Caco-2 (cell line): ENCODE results near the gene RTBDN. TPM values are rescaled to one million over a fixed set of nuclear protein-coding genes. Genes with fewer than 3 reads are reported as not detected.

Experiments used
- BruUV-seq: library from RNA; stranded (reverse); fragments of 400-500 nt; replicated peaks from 2 replicates; lab custom pipeline; 2021; lab: Mats Ljungman, UMichigan
- CTCF ChIA-PET: fragments of 300-600 bp; sonication (Branson Sonifier 250); formaldehyde crosslinking; loops from one replicate; lab custom pipeline; 2022; ENCODE audit warnings: antibody characterized with exemption; lab: Charles Lee
- POLR2A ChIA-PET: fragments of 300-600 bp; sonication (Branson Sonifier 250); formaldehyde crosslinking; loops from one replicate; lab custom pipeline; 2022; ENCODE audit warnings: antibody characterized with exemption; lab: Charles Lee
- DNase-seq, 2 experiments: peaks; one replicate each; pipeline versions ENCODE4 v3.0.0 to v3.0.0-alpha.2; 2020 to 2022
- H3K27me3 ChIP-seq: replicated peaks from 2 replicates; pipeline ENCODE4 v1.6.0; 2011; ENCODE audit warnings: low read length; ENCODE audit not compliant: control insufficient read depth, insufficient read depth
- H3K36me3 ChIP-seq: 2 replicates; pipeline ENCODE4 v1.5.1; 2011; ENCODE audit warnings: low read length; ENCODE audit not compliant: control insufficient read depth, insufficient read depth
- H3K4me1 ChIP-seq: fragments of 250-450 bp; sonication (Bioruptor Pico); 2 replicates; pipeline ENCODE4 v1.5.1; 2020; ENCODE audit warnings: mild to moderate bottlenecking
- H3K4me3 ChIP-seq: 2 replicates; pipeline ENCODE4 v1.5.1; 2011; ENCODE audit warnings: low read depth, mild to moderate bottlenecking, control low read depth, low read length
- H3K9me3 ChIP-seq: fragments of 250-450 bp; sonication (Bioruptor Pico); 2 replicates; pipeline ENCODE4 v1.5.1; 2020; ENCODE audit warnings: mild to moderate bottlenecking, moderate library complexity
- H3K27ac Mint-ChIP-seq: one replicate; pipeline ENCODE4 v1.8.0; 2022; ENCODE audit warnings: mixed read lengths; ENCODE audit not compliant: unreplicated experiment
- H3K27me3 Mint-ChIP-seq: one replicate; pipeline ENCODE4 v1.8.0; 2022; ENCODE audit warnings: mixed read lengths; ENCODE audit not compliant: insufficient read depth, unreplicated experiment
- H3K36me3 Mint-ChIP-seq: one replicate; pipeline ENCODE4 v1.8.0; 2022; ENCODE audit warnings: mild to moderate bottlenecking, mixed read lengths; ENCODE audit not compliant: insufficient read depth, unreplicated experiment
- H3K4me1 Mint-ChIP-seq: one replicate; pipeline ENCODE4 v1.8.0; 2022; ENCODE audit warnings: low read depth, mixed read lengths; ENCODE audit not compliant: unreplicated experiment
- H3K4me3 Mint-ChIP-seq: one replicate; pipeline ENCODE4 v1.8.0; 2022; ENCODE audit warnings: mild to moderate bottlenecking, moderate library complexity, mixed read lengths; ENCODE audit not compliant: unreplicated experiment
- H3K9me3 Mint-ChIP-seq: one replicate; pipeline ENCODE4 v1.8.0; 2022; ENCODE audit warnings: mixed read lengths; ENCODE audit not compliant: unreplicated experiment
- intact Hi-C: fragments of 100-400 bp; cut with micrococcal nuclease; formaldehyde crosslinking; loops from one replicate; pipeline ENCODE4 v1.10.0; 2022; ENCODE audit not compliant: unreplicated experiment
- total RNA-seq: library from RNA; stranded (reverse); gene quantifications from 2 replicates; pipeline ENCODE4 v1.2.3, GENCODE V29; 2022
- TF ChIP-seq, protein P1 (sequence below), 2 experiments: fragments of 200-600 bp in 1 of 2; IDR thresholded peaks; 1 replicate in 1 of 2; 2 replicates in 1 of 2; pipeline versions ENCODE4 v1.5.1 to v1.8.0; 2011 to 2022; ENCODE audit warnings: antibody characterized with exemption in 1 of 2, control low read depth in 1 of 2, inconsistent platforms in 1 of 2, low read depth in 1 of 2, low read length in 1 of 2, mild to moderate bottlenecking in 1 of 2, moderate library complexity in 1 of 2; ENCODE audit not compliant: insufficient read depth in 1 of 2, severe bottlenecking in 1 of 2, unreplicated experiment in 1 of 2

The RTBDN gene
- total RNA-seq, 1 experiment from 2014 or later: not detected

DNA sequence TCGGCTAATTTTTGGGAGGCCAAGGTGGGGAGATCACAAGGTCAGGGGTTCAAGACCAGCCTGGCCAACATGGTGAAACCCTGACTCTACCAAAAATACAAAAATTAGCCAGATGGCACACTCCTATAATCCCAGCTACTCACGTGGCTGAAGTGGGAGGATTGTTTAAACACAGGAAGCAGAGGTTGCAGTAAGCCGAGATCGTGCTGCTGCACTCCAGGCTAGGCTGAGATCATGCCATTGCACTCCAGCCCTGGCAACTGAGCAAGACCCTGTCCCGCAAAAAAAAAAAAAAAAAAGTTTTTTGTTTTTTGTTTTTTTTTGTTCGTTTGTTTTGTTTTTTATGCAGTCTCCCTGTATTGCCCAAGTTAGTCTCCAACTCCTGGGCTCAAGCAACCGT, 25.2 kb upstream of the RTBDN start:
- ChIA-PET POLR2A (no interaction called here), CTCF (no interaction called here)
- H3K4me1 Mint-ChIP-seq: no peaks in the 10 kb centered on the region
- no peak overlapping the region for H3K27ac Mint-ChIP-seq
- Histone ChIP-seq H3K4me1 (no peaks in the 10 kb centered on the region), H3K9me3 (no peaks in the 10 kb centered on the region), H3K27me3 (no peaks in the 10 kb centered on the region), H3K4me3 (no peak overlapping the region), H3K36me3 (no peaks in the 10 kb centered on the region)
- DNase-seq: no peak
- H3K9me3 Mint-ChIP-seq: no peaks in the 10 kb centered on the region
- intact Hi-C loops: no loop called here
- BruUV-seq: no TSS peak
- TF ChIP-seq, protein P1, sequence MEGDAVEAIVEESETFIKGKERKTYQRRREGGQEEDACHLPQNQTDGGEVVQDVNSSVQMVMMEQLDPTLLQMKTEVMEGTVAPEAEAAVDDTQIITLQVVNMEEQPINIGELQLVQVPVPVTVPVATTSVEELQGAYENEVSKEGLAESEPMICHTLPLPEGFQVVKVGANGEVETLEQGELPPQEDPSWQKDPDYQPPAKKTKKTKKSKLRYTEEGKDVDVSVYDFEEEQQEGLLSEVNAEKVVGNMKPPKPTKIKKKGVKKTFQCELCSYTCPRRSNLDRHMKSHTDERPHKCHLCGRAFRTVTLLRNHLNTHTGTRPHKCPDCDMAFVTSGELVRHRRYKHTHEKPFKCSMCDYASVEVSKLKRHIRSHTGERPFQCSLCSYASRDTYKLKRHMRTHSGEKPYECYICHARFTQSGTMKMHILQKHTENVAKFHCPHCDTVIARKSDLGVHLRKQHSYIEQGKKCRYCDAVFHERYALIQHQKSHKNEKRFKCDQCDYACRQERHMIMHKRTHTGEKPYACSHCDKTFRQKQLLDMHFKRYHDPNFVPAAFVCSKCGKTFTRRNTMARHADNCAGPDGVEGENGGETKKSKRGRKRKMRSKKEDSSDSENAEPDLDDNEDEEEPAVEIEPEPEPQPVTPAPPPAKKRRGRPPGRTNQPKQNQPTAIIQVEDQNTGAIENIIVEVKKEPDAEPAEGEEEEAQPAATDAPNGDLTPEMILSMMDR (IDR thresholded peaks at IDR 0.05; ENCODE audit: insufficient read depth in 1 of 2, low read depth in 1 of 2, low read length in 1 of 2, severe bottlenecking in 1 of 2, unreplicated experiment in 1 of 2): no peak
- peaks cover 2% of the 10 kb centered on the region for H3K27me3 Mint-ChIP-seq
- no peak overlapping the region for H3K4me3 Mint-ChIP-seq
- H3K36me3 Mint-ChIP-seq: no peaks in the 10 kb centered on the region

DNA sequence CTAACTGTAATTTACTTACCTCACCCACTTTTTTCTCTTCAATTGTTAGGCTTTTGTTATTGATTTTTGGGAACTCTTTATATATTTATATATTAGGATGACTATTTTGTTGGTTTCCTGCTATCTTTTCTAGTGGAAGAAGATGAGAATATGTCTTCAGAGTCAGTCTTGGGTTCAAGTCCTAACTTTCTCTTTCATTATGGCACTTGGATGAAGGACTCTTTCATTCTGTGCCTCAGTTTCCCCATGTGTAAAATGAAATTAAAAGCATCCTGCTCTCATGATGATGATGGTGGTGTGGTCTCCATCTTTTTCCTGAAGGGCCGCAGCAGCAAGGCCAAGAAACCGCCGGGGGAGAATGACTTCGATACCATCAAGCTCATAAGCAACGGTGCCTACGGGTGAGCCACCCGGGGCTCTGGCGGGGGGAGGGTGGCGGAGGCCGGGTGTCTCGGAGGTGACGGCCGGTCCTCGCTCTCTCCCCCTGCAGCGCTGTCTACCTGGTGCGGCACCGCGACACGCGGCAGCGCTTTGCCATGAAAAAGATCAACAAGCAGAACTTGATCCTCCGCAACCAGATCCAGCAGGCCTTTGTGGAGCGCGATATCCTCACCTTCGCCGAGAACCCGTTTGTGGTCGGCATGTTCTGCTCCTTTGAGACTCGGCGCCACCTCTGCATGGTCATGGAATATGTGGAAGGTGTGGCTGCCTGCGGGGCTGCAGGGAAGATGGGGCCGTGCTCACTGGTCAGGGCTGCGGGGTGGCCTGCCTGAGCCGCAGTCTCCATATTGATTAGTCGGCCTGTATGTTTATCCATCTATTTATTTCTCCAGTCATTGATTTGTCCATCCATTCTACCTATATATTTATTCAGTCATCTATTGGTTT, 23.9 kb upstream of the RTBDN start:
- H3K4me1 Mint-ChIP-seq: no peaks in the 10 kb centered on the region
- POLR2A ChIA-PET: interaction anchor here (0.6 kb wide), 1 partner anchor 162 kb away, joined by 4 read pairs; the partner anchor contains the start of gene FBXW9
- H3K36me3 ChIP-seq: no peaks in the 10 kb centered on the region
- no peaks in the 10 kb centered on the region for H3K9me3 Mint-ChIP-seq
- CTCF ChIA-PET: interaction anchor here (0.6 kb wide), 1 partner anchor 224 kb away, joined by 3 read pairs; no protein-coding TSS in a partner anchor
- DNase-seq: no peak
- no peak overlapping the region for H3K27ac Mint-ChIP-seq
- no peak overlapping the region for H3K4me3 ChIP-seq
- no TSS peak for BruUV-seq
- H3K9me3 ChIP-seq: no peaks in the 10 kb centered on the region
- intact Hi-C loops: no loop called here
- TF ChIP-seq, protein P1 (IDR thresholded peaks at IDR 0.05; ENCODE audit: insufficient read depth in 1 of 2, low read depth in 1 of 2, low read length in 1 of 2, severe bottlenecking in 1 of 2, unreplicated experiment in 1 of 2): no peak
- H3K4me3 Mint-ChIP-seq: no peak overlapping the region
- H3K36me3 Mint-ChIP-seq: no peaks in the 10 kb centered on the region
- no peaks in the 10 kb centered on the region for H3K27me3 ChIP-seq
- peaks cover 2% of the 10 kb centered on the region for H3K27me3 Mint-ChIP-seq
- H3K4me1 ChIP-seq: no peaks in the 10 kb centered on the region

DNA sequence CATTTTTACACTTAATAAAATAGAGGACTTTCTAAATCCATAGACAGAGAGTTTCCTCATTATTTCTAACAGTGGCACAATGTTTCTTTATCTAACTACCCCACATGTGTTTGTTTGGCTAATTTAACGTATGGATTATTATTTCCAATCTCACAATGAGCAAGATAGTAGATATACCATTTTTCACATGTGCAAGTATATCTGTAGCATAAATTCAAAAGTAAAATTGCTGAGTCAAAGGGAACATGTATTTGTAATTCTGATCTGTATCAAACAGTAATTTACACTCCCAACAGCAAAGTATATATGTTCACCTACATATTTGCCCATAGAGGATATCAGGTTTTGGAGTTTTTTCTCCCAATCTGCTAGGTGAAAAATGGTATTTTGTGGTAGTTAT, 22.3 kb upstream of the RTBDN start:
- Mint-ChIP-seq H3K36me3 (no peaks in the 10 kb centered on the region), H3K4me3 (no peak overlapping the region), H3K27ac (no peak overlapping the region), H3K9me3 (no peaks in the 10 kb centered on the region), H3K27me3 (peaks cover 2% of the 10 kb centered on the region), H3K4me1 (no peaks in the 10 kb centered on the region)
- intact Hi-C loops: no loop called here
- no TSS peak for BruUV-seq
- H3K9me3 ChIP-seq: no peaks in the 10 kb centered on the region
- TF ChIP-seq, protein P1 (IDR thresholded peaks at IDR 0.05; ENCODE audit: insufficient read depth in 1 of 2, low read depth in 1 of 2, low read length in 1 of 2, severe bottlenecking in 1 of 2, unreplicated experiment in 1 of 2): no peak
- H3K27me3 ChIP-seq: no peaks in the 10 kb centered on the region
- POLR2A ChIA-PET: no interaction called here
- H3K4me3 ChIP-seq: no peak overlapping the region
- no peaks in the 10 kb centered on the region for H3K36me3 ChIP-seq
- CTCF ChIA-PET: no interaction called here
- DNase-seq: no peak
- H3K4me1 ChIP-seq: no peaks in the 10 kb centered on the region
